IPS DF 4.7 (cell line): Measurements from ENCODE around the gene COL26A1.
"Not testable (repeated sequence)": the region's sequence is repeated elsewhere in the genome, so short reads cannot be mapped to it uniquely, and the experiment has no call there.

ENCODE experiments used
- DNase-seq: peaks from one replicate; pipeline ENCODE4 v3.0.0-alpha.2; 2013; ENCODE audit warnings: low spot score; ENCODE audit errors: extremely low read depth

The COL26A1 gene

DNA sequence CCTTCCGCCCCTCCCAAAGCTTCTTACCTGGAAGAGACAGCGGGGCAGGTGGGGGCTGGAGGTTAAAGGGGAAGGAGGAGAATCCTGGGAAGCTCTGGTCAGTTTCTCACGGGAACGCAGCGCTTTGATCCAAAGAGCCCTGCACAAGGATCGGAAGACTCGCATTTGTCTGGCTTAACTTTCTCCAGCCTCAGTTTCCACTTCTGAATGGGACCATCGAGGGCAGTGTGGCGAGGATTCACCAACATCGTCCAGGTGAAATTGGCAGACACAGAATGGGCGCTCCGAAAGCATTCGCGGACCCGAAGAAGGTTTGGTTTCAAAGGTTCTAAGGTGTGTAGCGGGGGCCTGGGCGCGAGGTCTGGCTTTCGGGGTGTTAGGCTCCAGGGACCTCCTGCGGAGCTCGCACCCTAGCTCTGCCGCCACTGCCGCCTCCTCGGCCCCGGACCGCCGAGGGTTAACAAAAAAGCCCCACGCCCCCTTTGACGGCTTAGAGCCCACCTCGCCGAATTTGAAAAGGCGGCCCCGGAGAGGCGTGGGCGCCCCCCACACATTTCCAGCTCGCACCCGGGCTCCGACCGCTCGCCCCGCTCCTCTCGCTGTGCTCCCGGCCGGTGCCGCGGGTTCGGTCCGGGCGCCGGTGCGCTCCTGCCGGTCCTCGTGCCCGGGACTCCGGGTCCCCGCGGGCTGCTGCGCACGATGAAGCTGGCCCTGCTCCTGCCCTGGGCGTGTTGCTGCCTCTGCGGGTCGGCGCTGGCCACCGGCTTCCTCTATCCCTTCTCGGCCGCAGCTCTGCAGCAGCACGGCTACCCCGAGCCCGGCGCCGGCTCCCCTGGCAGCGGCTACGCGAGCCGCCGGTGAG, at the start of gene COL26A1:
Gene COL26A1 (plus strand): TSS at position 542 of the 862 bp plus-strand sequence. CDS start 158 bp downstream, at position 700.
- DNase-seq, result no peak

DNA sequence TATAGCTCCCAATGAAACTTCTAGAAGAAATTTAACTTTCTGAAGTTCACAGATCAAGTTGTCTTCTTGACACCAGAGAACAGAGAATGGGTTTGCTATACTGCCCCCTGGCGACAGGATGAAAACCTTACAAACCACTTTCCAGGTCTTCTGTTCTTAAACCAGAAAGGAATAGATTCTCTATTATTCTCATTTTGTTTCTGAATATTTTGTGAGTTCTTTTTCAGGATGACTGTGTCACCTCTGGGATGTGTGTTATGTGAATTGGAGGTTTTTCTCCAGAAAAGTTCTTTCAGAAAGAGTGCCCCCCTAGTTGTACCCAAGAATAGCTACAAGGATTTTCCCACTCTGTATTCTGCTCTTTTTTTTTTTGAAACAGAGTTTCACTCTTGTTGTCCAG, 47.3 kb upstream of the COL26A1 start:
- DNase-seq, result no peak

DNA sequence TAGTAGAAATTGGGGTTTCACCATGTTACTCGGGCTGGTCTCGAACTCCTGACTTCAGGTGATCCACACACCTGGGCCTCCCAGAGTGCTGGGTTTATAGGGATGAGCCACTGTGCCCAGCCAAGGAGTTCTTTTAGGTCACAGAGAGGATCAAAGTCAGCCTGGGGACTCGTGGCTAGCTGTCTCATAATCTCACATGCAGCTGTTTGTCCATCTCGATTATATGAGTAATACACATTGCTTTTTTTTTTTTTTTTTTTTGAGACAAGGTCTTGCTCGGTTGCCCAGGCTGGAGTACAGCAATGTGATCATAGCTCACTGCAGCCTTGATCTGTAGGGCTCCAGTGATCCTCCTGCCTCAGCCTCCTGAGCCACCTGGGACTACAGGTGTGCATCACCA, 43.3 kb upstream of the COL26A1 start:
- no peak for DNase-seq

DNA sequence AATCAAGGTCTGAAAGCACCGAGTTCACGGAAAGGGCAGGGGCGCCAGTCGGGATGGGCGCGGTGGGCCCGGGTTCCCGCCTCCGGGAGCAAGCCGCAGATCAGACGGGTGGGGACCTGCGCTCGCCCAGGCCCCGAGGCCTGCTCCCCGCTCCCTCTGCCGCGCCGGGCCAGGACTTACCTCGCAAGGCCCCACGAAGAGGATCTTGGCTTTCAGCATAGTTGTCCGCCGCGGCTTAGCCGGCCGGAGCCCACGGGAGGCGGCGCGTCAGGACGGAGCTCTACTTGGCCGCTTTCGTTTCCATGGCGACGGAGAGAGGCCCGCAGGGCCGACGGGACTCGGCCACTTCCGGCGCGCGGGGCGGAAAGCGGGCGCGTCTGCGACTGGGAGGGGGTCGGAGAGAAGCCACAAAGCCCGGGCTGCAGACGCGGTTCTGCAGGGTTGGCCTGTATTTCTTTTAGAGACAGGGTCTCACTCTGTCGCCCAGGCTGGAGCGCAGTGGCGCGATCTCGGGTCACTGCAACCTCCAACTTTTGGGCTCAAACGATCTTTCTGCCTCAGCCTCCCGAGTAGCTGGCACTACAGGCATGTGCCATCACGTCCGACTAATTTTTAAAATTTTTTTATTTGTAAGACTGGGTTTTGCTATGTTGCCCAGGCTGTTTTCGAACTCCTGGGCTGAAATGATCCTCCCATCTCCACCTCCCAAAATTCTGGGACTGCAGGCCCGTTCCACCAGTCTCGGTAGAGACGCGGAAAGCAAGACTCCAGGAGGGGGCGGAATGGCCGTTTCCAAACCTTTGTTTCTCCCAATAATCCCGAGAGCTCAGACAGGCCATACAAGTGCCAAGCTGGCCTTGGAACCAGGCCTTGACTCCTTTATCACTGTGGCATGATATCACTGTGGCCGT, 40.9 kb upstream of the COL26A1 start, which contains the start of gene IFT22:
Gene IFT22 (minus strand): TSS at position 322 of the 911 bp plus-strand sequence. CDS start 103 bp downstream, at position 219.
- DNase-seq, result no peak

DNA sequence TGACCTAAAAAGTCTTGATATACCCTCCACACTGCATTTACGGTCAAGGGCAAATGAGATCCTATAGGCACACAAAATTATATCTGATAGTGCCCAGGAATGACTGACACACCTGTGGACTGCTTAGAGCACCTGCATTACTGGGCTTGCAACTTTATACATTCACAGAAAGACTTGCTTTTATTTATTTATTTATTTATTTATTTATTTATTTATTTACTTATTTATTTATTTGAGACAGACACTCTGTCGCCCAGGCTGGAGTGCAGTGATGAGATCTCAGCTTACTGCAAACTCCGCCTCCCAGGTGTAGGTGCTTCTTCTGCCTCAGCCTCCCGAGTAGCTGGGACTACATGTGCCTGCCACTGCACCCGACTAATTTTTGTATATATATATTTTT, 34.5 kb upstream of the COL26A1 start:
- no peak for DNase-seq

DNA sequence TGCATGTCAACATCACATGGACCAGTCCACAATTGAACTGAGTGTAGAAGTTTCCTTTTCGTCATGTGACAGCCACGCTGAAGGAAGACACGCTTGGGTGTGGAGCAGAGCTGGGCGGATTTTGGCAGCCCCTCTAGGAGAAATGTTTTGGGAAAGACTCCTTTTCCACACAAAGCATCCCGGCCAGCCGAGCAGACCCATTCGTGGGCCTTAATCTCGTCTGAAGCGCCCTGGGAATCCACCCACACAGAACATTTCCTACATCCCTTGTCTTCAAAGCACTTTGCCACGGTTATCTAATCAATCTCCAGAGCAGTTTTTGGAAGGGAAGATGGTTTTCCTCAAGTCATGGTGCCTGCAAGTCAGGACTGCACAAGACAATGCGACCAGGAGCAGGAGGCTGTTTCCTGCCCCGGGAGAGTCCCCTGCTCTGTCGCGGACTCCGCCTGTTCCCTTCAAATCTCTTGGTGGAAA, 32.6 kb upstream of the COL26A1 start:
- DNase-seq, result no peak

DNA sequence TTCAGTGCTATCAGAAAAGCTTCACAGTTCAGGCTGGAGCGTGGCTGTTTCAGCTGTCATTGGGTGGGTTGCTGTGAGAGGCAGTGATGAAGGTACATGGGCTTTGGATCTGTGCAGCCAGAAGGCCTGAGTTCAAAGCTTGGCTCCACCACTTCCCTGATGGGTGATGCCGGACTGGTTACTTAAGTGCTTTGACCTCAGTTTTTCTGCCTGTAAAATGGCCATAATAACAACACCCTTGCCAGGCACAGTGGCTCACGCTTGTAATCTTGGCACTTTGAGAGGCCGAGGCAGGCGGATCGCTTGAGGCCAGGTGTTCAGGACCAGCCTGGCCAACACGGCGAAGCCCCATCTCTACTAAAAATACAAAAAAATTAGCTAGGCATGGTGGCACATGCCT, 30.6 kb upstream of the COL26A1 start:
- DNase-seq, result no peak

DNA sequence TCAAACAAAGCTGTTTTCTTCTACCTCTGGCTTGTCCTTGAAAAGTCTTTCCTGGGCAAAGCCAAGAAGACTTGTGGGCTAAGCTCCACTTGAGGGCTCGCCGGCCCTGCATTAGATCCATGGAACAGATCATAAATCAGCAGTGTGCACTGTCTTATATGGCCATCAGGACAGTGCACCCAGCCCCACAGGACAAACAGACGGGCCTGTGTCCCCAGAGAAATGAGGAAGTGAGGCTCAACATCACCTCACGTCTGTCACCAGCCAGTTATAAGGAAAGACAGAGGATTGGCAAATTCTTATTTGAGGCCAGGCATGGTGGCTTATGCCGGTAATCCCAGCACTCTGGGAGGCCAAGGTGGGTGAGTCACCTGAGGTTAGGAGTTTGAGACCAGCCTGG, 28.8 kb upstream of the COL26A1 start:
- no peak for DNase-seq

DNA sequence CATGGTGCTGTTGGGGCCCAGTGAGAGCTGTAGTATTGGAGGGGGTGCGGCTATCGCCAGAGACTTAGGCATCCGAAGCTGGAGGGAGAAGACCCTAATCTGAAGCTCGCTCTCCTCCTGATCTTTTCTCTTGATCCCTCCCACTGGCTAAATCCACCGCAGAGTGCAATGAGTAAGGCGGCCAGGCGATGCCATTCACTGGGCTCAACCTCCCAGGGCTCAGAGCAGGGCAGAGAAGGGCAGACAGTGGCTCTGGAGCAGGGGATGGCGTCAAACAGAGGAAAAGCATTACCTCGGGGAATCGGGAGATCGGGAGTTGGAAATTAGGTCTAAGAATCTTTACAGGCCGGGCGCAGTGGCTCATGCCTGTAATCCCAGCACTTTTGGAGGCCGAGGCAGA, 22.3 kb upstream of the COL26A1 start:
- DNase-seq, result no peak

DNA sequence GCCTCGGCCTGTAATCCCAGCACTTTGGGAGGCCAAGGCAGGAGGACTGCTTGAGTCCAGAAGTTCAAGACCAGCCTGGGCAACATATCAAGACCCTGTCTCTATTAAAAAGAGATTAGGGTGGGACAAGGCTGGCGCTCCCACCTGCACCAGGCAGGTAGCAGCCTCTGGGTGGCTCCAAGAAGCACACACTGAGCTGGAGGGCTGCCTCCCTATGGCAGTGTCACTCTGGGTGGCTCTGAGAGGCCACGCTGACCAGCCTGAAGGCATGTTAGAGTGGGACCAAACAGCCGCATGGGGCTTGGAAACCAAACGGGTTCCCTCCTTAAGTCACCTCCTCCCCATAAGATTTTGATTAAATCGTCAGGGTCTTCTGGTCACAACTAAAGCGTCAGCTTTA, 19.8 kb upstream of the COL26A1 start:
- no peak for DNase-seq

DNA sequence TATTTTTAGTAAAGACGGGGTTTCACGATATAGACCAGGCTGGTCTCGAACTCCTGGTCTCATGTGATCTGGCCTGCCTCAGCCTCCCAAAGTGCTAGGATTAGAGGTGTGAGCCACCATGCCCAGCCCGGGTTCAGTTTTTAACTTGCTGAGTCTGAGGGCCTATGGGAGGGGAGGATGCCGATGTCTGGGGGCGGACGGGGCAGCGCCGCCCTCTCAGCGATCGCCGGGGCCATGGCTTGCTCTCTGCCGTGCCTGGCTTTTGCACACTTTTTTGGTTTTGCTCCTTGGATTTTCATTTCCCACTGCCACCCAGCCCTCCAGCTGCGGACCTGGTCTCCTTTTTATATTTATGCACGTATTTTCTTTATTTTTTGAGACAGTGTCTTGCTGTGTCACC, 15.2 kb upstream of the COL26A1 start:
- no peak for DNase-seq

DNA sequence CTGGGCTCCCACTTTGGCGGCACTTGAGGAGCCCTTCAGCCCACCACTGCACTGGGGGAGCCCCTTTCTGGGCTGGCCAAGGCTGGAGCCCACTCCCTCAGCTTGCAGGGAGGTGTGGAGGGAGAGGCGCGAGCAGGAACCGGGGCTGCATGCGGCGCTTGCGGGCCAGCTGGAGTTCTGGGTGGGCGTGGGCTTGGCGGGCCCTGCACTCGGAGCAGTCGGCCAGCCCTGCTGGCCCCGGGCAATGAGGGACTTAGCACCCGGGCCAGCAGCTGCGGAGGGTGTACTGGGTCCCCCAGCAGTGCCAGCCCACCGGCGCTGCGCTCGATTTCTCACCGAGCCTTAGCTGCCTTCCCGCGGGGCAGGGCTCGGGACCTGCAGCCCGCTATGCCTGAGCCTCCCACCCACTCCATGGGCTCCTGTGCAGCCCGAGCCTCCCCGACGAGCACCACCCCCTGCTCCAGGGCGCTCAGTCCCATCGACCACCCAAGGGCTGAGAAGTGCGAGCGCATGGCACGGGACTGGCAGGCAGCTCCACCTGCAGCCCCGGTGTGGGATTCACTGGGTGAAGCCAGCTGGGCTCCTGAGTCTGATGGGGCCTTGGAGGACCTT, 14.1 kb upstream of the COL26A1 start:
- DNase-seq, result not testable (repeated sequence)

DNA sequence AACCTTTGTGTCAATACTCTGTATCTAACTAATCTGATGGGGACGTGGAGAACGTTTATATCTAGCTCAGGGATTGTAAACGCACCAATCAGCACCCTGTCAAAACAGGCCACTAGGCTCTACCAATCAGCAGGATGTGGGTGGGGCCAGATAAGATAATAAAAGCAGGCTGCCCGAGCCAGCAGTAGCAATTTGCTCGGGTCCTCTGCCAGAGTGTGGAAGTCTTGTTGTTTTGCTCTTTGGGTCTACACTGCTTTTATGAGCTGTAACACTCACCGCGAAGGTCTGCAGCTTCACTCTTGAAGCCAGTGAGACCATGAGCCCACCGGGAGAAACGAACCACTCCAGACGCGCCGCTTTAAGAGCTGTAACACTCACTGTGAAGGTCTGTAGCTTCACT, 13.4 kb upstream of the COL26A1 start:
- not testable (repeated sequence) for DNase-seq

DNA sequence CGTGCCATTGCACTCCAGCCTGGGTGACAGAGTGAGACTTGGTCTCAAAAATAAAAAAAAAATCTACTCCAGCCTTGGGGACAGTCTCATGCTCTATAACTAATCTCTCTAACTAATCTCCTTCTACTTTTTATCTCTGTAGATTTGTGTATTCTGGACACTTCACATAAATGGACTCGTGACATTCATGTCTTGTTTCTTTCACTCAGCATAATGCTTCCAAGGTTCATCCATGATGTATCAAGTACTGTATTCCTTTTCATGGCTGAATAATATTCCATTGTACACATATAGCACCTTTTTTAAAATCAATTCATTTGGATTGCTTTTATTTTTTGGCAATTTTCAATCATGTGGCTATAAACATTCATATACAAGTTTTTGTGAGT, 9.8 kb upstream of the COL26A1 start:
- no peak for DNase-seq

DNA sequence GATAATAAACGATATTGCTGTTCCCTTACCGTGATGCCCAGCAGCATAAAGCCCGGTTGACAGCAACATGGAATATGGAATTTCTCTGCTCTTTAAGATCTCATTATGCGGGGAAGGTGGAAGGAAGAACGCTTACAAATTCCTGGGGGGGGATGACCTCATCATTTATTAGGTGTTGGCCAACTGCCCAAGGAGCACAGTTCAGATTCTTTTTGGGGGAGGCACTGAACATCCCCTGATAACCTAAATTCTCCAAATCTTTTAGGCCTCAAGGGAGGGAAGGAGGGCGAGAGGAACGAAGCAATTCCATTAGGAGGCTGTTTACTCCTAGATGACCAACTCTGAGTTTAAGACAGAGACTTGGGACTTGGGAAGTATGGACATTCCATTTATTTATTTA, 5.2 kb upstream of the COL26A1 start:
- DNase-seq, result no peak

DNA sequence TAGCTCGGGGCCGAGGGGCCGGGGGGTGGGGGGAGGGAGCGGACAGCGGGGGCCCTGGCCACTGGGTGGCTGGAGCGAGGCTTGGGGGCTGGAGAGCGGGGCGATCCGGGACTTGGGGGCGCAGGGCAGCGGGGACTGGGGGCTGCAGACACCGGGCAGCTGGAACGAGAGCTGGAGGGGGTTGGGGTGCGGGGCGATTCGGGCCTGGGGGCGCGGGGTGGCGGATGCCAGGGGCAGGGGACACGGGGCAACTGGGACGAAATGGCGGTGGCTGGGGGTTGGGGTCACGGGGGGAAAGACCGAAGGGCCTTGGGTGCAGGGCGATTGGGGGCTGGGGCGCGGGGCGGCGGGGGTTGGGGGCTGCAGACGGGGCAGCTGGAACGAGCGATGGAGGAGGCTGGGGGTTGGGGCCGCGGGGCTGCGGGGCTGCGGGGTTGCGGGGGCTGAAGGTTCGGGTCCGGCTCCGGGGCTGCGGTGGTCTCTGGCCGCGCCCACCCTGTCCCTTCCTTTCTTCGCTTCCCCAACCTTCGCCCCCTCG, 590 bp downstream of the COL26A1 start:
- DNase-seq, result no peak

DNA sequence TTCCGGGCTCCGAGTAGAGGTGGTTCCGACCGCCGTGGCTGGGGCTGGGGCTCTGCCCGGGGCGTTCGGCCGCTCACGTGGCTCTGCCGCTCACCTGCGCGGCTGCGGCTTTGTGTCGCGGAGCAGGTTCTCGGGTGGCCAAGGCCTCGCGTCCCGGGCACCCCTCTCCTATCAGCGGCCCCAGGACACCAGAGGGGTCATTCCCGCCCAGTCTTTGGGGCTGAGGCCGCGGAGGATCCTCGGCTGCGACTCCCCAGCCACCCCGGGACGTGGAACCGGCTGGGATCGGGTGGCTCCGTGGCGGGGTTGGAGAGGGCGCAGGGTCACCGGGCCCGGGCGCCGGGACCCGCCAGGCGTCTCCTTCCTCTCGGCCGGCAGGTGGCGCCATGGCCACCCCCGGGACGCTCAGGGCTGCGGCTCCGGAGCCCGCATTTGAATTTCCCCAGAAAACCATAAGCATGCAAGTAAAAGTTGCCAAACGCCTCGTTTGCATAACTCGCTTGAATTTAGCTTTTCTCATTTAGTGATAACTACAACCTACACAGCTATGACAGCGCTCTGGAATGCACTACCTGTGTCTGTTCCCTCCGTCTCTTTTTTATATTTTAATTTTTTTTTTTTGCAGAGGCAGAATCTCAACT, 1.2 kb downstream of the COL26A1 start:
- DNase-seq, result no peak

DNA sequence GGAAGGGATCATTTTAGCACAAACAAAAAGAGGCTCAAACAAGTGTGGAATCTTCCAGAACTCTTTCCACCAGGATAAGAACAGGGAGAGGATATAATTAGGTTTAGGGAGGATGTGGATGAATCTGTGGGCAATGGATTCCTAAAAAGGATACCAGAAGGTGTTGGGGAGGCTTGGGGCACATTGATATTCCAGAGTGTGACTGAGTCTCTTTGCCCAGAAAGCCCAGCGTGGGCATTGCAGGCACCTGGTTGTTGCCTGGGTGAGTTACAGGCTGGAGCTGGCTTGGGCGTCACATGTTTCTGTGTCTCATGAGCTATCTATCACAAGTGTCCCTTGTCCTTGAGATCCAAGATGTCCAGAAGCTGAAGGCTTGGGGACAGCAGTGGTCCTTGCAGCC, 3.3 kb downstream of the COL26A1 start:
- DNase-seq, result no peak

DNA sequence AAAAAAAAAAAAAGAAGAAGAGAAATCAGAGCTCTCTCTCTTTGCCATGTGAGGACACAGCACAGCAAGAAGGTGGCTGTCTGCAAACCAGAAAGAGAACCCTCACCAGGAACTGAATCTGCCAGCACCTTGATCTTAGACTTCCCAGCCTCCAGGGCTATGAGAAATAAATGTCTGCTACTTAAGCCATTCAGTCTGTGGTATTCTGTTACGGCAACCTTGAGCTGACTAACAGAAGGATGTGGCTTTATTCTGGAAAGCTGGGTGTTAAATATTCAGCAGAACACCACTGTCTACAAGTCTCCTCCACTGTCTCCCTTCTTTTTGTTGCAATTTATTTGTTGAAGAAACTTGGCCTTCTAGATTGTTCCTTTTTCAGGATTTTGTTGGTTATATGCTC, 5.0 kb downstream of the COL26A1 start:
- no peak for DNase-seq

DNA sequence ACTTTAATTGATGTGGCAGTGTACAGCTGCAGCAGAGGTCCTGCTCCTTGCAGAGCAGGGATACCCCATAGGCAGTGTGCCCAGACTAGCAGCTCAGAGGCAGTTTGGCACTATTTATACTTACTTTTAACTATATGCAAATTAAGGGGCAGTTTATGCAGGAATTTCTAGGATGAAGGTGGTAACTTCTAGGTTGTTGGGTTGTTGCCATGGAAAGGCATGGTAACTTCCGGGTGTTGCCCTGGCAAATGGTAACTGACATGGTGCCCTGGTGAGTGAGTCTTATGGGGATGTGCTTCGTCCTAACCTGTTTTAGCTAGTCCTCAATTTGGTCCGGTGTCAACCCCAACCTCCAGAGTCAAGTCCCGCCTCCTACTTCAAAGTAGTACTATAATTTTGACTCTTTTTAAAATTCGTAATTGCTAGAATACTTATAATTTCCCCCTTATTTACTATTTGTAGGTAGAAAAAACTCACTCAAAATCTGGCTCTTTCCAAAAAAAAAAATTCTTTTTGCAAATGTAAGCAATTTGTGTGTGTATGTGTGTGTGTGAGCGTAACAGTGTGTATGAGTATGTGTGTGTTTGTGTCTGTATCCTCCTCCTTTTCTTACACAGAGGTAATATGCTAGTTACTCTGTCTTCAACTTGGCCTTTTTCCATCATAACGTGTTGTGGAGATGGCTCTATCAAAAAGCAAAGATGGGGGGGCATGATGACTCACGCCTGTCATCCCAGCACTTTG, 5.9 kb downstream of the COL26A1 start:
- DNase-seq, result no peak
